Fibroblast of the aortic adventitia (primary cell): ENCODE measurements around the gene EGFL6. TPM values are rescaled to one million over a fixed set of nuclear protein-coding genes. Genes with fewer than 3 reads are reported as not detected.

ENCODE experiments used
- DNase-seq: peaks from one replicate; pipeline ENCODE4 v3.0.0-alpha.2; 2010; ENCODE audit warnings: low read depth
- H3K4me3 ChIP-seq: 2 replicates; pipeline ENCODE4 v1.5.1; 2011; ENCODE audit warnings: low read depth, mild to moderate bottlenecking, control low read depth, low read length, moderate library complexity
- total RNA-seq: library from RNA; depleted of rRNA; stranded (reverse); fragments of >200 nt; gene quantifications from 2 replicates; pipeline ENCODE4 v1.2.3, GENCODE V29; 2012; ENCODE audit warnings: low replicate concordance
- TF ChIP-seq, protein P1 (sequence below): IDR thresholded peaks from 2 replicates; pipeline ENCODE4 v1.5.1; 2011; ENCODE audit warnings: mild to moderate bottlenecking, low read length, control low read depth, inconsistent platforms; ENCODE audit not compliant: insufficient read depth

Gene EGFL6
- total RNA-seq, 1 donor, result 0.27 TPM

DNA sequence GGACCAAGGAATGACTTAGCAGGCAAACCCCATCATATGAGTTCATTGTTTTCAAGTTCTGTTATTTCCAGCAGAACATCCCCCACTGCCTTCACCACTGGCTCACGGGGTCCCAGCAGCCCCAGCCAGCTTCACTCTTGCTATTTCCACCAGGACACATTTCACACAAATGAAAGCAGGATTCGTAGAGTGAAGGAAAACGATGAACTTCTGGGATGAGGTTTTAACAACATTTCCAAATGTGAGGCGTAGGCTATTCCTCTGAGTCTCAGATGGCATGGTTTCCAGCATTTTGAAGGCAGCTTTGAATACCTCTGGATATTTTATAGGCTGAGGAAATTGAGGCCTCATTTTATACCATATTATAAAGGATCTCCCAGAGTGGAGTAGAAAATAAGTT, 32.9 kb upstream of the EGFL6 start:
- TF ChIP-seq, protein P1, sequence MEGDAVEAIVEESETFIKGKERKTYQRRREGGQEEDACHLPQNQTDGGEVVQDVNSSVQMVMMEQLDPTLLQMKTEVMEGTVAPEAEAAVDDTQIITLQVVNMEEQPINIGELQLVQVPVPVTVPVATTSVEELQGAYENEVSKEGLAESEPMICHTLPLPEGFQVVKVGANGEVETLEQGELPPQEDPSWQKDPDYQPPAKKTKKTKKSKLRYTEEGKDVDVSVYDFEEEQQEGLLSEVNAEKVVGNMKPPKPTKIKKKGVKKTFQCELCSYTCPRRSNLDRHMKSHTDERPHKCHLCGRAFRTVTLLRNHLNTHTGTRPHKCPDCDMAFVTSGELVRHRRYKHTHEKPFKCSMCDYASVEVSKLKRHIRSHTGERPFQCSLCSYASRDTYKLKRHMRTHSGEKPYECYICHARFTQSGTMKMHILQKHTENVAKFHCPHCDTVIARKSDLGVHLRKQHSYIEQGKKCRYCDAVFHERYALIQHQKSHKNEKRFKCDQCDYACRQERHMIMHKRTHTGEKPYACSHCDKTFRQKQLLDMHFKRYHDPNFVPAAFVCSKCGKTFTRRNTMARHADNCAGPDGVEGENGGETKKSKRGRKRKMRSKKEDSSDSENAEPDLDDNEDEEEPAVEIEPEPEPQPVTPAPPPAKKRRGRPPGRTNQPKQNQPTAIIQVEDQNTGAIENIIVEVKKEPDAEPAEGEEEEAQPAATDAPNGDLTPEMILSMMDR, result no peak
- no peak overlapping the region for H3K4me3 ChIP-seq
- DNase-seq, result no peak

DNA sequence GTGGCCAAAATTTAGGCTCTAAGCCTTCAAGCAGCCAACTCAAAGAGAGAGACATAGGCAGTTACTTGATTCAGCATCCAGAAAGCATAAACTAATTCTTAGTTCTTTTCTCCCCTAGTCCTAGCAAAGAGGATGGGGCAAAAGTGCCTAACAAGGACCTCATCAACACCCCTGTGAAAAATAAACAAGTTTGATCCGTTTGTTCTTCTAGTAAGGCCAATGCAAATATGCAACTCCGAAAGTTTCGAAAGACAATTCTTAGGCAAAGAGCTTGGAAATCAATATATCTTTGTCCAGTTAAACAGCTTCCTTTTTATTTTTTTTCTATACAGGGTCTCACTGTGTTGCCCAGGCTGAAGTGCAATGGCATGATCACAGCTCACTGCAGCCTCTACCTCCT, 31.0 kb upstream of the EGFL6 start:
- TF ChIP-seq, protein P1, result no peak
- DNase-seq, result no peak
- no peak overlapping the region for H3K4me3 ChIP-seq

GRCh38 chrX:13540602-13541001, 28.8 kb upstream of the EGFL6 start:
- no peak for DNase-seq
- no peak overlapping the region for H3K4me3 ChIP-seq
- TF ChIP-seq, protein P1, result no peak

DNA sequence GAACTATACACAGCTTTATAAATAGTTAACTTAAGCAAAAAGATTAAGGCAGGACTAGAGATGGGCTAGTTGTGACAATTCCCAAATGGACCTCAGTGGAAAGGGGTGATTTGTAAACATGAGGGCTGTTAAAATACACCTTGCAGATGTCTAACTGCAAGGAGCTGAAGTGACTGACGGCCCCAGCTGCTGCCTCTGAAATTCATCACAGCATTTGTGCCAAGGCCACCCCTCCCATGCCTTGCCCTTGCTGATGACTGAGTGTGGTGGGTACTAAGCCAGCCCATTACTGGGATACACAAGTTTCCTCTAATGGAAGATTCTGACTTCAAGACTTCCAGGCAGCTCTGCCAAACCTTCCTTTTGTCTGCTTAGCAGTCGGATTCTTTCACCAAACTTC, 23.7 kb upstream of the EGFL6 start:
- TF ChIP-seq, protein P1, result no peak
- no peak for DNase-seq
- H3K4me3 ChIP-seq, result no peak overlapping the region

GRCh38 chrX:13547671-13548070, 21.7 kb upstream of the EGFL6 start:
- no peak for DNase-seq
- TF ChIP-seq, protein P1, result no peak
- H3K4me3 ChIP-seq, result no peak overlapping the region

DNA sequence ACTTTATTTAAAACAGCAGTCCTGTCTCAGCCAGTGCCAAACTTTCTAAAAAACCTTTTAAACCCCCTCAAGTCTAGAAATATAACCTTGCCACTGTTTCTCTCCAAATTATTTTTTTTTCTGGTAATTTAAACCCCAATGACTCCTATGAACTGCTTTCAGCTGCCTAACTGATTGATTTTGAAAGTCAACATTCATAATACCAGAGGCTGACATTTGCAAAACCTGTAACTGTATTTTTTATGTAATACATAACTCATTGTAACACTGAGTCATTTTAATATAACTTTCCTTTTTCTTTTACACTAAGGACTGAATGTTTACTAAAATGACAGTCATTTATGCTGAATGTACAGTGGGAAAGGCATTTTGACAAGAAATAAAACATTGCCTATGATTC, 19.1 kb upstream of the EGFL6 start:
- no peak overlapping the region for H3K4me3 ChIP-seq
- TF ChIP-seq, protein P1, result no peak
- DNase-seq, result no peak

DNA sequence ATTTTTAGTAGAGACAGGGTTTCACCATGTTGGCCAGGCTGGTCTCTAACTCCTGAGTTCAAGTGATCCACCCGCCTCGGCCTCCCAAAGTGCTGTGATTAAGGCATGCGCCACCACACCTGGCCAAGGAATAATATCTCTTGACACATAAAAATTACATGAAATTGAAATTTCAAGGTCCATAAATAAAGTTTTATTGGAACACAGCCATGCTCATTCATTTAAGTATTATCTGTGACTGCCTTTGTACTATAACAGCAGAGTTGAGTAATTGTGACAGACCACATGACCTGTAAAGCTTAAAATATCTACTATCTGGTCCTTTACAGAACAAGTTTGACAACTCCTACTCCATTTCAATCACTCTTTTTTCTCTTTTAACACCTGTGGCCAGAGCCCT, 17.8 kb upstream of the EGFL6 start:
- no peak for DNase-seq
- H3K4me3 ChIP-seq, result no peak overlapping the region
- TF ChIP-seq, protein P1, result no peak
